GM10266 (cell line): ENCODE measurements around the gene EML1.

Source experiments
- DNase-seq: peaks from one replicate; pipeline ENCODE4 v3.0.0; 2012; ENCODE audit errors: extremely low spot score
- TF ChIP-seq, protein P1 (sequence below): IDR thresholded peaks from 2 replicates; pipeline ENCODE4 v1.5.1; 2012; ENCODE audit warnings: mild to moderate bottlenecking, low read depth; ENCODE audit not compliant: control insufficient read depth, insufficient read depth; ENCODE audit errors: missing control alignments

EML1 gene

DNA sequence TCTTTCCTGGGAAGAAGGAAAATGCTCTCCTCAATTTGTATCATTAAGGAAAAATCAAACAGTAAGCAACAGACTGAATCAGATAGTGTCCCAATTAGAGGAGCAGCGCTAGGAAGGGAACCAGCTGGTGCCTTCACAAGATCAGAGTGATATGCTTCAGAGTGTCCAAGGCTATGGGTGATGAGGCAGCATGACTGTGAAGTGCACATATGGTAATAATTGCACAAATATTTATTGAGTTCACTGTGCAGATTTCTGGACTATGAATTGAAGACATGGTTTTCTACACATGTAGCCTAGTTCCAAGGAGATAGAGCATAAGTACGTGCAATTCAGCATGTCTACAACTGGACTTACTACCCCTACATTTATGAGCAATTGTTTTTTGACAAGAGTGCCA is 193.2 kb downstream of the EML1 start:
- TF ChIP-seq, protein P1, sequence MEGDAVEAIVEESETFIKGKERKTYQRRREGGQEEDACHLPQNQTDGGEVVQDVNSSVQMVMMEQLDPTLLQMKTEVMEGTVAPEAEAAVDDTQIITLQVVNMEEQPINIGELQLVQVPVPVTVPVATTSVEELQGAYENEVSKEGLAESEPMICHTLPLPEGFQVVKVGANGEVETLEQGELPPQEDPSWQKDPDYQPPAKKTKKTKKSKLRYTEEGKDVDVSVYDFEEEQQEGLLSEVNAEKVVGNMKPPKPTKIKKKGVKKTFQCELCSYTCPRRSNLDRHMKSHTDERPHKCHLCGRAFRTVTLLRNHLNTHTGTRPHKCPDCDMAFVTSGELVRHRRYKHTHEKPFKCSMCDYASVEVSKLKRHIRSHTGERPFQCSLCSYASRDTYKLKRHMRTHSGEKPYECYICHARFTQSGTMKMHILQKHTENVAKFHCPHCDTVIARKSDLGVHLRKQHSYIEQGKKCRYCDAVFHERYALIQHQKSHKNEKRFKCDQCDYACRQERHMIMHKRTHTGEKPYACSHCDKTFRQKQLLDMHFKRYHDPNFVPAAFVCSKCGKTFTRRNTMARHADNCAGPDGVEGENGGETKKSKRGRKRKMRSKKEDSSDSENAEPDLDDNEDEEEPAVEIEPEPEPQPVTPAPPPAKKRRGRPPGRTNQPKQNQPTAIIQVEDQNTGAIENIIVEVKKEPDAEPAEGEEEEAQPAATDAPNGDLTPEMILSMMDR, result no peak
- no peak for DNase-seq

DNA sequence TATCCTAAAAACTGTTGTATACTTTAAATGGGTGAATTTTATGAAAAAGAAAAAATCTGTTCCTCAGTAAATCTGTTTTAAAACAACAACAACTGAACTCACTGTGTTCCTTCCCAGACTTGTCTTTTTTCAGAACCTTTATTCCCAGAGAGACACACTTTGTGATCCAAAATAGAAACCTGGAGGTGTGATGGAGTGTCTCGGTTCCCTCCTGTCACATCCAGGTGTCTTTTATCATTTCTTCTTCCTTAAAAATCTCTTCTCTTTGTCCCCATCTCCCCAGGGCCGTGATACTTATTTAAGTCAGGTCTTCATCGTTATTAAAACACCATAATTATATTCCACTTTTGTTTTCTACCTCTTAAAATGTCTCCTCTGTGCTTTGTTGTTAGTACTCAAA is 195.8 kb downstream of the EML1 start:
- TF ChIP-seq, protein P1, result no peak
- DNase-seq, result no peak

DNA sequence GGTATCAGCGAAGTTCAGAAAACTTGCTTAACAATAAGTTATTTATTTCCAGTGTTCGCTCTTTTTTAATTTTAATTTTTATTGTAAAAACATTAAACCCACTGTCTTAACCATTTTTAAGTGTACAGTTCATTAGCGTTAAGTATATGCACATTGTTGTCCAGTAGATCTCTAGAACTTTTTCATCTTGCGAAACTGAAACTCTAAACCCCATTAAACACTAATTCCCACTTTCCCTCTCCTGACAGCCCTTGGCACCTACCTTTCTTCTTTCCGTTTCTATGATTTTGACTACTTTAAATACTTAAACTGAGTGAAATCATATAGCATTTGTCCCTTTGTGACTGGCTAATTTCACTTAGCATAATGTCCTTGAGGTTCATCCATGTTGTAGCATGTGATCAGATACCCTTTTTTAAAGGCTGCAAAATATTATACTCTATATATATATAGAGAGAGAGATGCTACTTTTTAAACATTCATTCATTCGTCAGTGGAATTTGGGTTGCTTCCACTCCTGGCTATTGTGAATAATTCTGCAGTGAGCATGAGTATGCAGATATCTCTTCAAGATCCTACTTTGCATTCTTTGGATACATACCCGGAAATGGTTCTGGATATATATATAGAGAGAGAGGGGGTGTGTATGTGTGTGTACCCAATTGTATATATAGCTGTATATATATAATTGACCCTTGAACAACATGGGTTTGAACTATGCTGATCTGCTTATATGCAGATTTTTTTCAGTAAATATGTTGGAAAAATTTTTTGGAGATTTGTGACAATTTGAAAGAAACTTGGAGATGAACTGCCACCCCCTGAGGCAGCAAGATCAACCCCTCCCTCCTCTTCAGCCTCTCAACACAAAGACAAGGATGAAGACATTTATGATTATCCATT is 197.3 kb downstream of the EML1 start:
- TF ChIP-seq, protein P1, result no peak
- no peak for DNase-seq

DNA sequence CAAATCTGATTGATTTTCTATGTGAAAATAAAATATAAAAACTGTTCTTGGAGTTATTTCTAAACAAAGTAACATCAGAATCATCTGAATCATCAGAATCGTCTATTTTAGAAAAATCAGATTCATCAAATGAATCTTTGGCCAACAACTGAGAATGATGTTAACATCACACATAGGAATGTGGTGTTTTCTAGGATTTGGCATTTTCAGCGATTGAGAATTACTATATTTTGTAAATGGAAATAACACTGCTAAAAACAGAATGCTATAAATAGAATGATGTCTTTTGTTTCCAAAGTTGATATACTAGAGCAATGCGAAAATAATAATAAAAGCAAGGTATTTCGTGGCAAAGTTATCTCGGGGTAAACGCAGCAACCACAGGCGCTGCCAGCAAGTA is 198.1 kb downstream of the EML1 start:
- no peak for DNase-seq
- TF ChIP-seq, protein P1, result no peak
